ENCODE data around the gene LRRC59. TPM values are rescaled to one million over a fixed set of nuclear protein-coding genes. Genes with fewer than 3 reads are reported as not detected.

The LRRC59 gene
- total and polyA plus RNA-seq, 2 of the 13 experiments (the other 11 are each of a cell fraction or from before 2014, with no cell fraction given) = 87.3 to 222 TPM

GRCh38 chr17:50423553-50424159, 26.3 kb upstream of the LRRC59 start (continued):
- TF ChIP-seq CSRNP1 (CRISPR knock-in tag; IDR thresholded peaks at IDR 0.05) = peak; percentile 60
- TF ChIP-seq PLRG1 (conservative IDR thresholded peaks at IDR 0.05) = no peak
- peak; percentile 80 for TF ChIP-seq PPARG (CRISPR knock-in tag; conservative IDR thresholded peaks at IDR 0.05)
- TF ChIP-seq ZNF451 (CRISPR knock-in tag; IDR thresholded peaks at IDR 0.05) = no peak
- TF ChIP-seq ZNF773 (CRISPR knock-in tag; IDR thresholded peaks at IDR 0.05; ENCODE audit: borderline replicate concordance) = no peak
- TF ChIP-seq TBP (CRISPR knock-in tag; IDR thresholded peaks at IDR 0.05) = no peak
- TF ChIP-seq ELF4 (CRISPR knock-in tag; IDR thresholded peaks at IDR 0.05; ENCODE audit: borderline replicate concordance) = no peak
- TF ChIP-seq MLLT10 (CRISPR knock-in tag; IDR thresholded peaks at IDR 0.05) = no peak
- no peak for TF ChIP-seq ZBTB40 (IDR thresholded peaks at IDR 0.05)
- no peak for TF ChIP-seq ZBTB40 (CRISPR knock-in tag; IDR thresholded peaks at IDR 0.05)
- peak; percentile 70; the same call in 1 of the 2 replicates for TF ChIP-seq NR2F2 (IDR thresholded peaks at IDR 0.05; ENCODE audit: borderline replicate concordance, low read depth)
- TF ChIP-seq SMAD1 (CRISPR knock-in tag; IDR thresholded peaks at IDR 0.05; ENCODE audit: borderline replicate concordance, low read depth) = no peak
- TF ChIP-seq ZMAT5 (CRISPR knock-in tag; IDR thresholded peaks at IDR 0.05; ENCODE audit: borderline replicate concordance, low read depth) = no peak
- no peak for TF ChIP-seq GTF2F1 (IDR thresholded peaks at IDR 0.05; ENCODE audit: low read length)
- no peak for TF ChIP-seq ZNF615 (CRISPR knock-in tag; IDR thresholded peaks at IDR 0.05; ENCODE audit: borderline replicate concordance)
- TF ChIP-seq ZNF432 (CRISPR knock-in tag; IDR thresholded peaks at IDR 0.05; ENCODE audit: borderline replicate concordance) = no peak
- 0 out of 2 replicates have a peak, but pooled peaks have one; percentile 20 for TF ChIP-seq ZMYM2 (CRISPR knock-in tag; IDR thresholded peaks at IDR 0.05)
- TF ChIP-seq FOXP4 (CRISPR knock-in tag; IDR thresholded peaks at IDR 0.05) = peak; percentile 74

All from HepG2 (cell line).